HG03280 (cell line): ENCODE results near the gene ADGB.

ENCODE experiments used
- ATAC-seq: cut with Tn5 transposase; IDR thresholded peaks from one replicate; pipeline ENCODE4 v1.9.1; 2021; ENCODE audit warnings: mild to moderate bottlenecking, moderate library complexity; ENCODE audit not compliant: unreplicated experiment

The ADGB gene

DNA sequence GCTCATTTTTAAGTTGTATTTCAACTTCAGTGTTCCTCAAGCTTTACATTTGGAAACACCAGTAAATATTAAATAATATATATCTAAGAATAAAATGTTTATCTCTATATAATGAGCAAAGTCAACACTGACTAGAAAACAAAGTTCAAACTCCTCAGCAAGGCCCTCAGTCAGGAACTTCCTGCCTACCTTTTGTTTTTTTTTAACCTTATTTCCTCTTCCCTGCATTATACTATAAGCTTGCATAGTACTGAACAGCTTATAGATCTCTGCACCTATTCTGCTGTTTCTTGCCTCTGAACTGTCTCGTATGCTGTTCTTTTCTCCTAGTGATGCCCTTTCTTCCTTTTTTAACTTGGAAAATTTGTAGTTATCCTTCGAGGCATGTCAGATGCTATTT lies 29.6 kb downstream of the ADGB start:
- no peak for ATAC-seq

DNA sequence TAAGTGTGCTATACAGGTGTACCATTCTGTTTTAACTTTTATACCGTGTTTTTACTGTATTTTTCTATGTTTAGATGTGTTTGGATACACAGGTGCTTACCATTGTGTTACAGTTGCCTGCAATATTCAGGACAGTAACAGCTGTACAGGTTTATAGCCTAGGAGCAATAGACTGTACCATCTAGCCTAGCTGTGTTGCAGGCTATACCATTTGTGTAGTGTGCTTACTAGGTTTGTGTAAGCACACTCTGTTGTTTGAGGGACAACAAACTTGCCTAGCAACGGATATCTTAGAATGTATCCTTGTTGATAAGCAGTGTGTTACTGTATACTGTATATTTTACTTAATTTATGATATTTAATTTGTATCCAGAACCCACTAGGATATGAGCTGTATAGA lies 35.2 kb downstream of the ADGB start:
- ATAC-seq: no peak

DNA sequence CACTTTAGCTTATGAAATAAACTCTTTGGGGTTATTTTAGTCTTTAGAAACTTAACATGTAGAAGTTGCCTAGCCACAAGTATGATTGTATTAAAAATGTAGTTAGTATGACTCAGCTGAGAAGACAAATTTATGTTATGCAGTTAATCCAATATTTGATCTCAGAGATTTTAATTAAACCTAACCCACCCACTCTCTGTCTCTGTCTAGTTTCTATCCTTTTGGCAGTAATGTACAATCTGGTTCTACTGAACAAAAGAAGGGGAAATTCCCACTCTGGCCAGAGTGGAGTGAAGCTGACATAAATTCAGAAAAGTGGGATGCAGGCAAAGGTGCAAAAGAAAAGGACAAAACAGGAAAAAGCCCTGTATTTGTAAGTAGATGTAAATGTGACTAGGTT lies 36.4 kb downstream of the ADGB start:
- no peak for ATAC-seq

DNA sequence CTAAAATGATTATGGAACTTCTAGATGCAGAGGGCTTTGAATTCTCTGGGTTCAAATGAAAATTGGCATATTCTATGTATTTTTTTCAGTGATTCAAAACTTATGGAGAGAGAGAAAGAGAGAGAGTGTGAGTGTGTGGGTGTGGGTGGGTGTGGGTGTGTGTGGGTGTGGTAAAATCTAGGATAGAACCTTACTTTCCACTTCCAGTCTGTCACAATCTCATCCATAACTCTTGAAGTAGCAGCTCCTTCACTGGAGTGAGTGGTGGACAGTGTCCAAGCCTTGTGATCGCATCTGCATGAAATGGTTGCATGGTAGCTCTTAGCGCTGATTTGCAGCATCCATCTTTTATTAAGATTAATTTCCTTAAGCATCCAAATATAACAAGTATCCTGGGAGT lies 37.7 kb downstream of the ADGB start:
- no peak for ATAC-seq

DNA sequence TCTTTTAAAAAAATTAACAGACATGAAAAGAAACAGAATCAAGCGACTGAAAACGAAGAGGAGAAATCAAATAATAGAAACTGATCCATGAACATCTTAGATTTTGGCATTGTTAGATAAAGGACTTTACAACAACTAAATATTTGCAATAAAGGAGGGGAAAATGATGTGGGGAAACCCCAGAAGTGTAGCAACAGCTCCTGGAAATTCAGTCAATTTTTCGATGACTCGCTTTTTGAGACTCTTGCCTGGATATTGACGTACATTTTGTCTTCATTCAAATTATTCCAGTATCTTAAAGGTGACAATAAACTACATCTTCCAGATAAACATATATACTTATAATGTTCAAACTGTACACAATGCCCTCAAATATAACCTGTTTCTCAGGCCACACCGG lies 44.1 kb downstream of the ADGB start:
- no peak for ATAC-seq

DNA sequence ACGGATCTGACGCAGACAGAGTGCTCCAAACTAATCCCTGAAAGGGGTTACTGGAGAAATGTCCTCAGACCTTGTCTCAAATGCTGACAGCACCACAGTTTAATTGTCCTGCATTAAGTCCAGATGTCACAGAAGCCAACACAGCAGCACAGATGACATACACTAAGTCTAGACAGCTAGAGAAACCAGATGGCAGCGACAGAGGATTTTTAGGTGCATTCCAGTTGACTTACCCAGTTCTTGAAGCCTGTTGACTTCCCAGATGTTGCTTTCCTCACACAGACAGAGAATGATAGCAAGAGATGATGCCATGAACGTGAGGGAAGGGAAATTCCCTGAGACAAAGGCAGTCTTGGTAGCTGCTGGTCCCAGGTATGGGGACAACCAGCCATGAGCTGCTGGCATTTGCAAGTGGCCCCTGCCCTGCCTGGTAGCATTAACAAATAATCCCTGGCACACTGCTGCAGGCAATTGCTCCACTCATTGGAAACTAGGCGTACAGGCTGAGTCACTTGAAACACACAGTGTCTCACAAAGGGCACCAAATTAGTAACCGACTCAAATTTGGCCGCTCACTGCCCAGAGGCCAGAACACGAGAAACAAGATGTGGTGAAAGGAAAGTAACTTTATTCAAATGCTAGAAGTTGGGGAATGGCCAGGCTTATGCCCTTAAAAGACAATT lies 52.2 kb downstream of the ADGB start:
- ATAC-seq: no peak

DNA sequence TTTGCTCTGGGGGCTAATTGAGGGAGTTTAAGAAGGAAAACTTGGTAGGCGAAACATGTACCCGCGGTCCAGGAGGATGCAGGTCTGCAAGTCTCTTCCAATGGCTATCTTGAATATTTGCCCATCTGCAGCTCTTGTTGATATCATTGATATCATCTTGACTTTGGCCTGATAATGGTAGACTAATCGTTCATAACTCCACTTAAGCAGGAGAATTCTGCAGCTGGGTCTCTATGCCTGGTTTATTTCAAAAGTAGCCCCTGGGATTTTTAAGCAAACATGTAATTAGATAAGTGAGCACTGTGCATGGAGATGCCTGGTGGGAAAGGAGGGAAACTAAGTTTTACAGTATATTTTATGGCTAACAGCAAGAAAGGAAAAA lies 52.7 kb downstream of the ADGB start:
- no peak for ATAC-seq

DNA sequence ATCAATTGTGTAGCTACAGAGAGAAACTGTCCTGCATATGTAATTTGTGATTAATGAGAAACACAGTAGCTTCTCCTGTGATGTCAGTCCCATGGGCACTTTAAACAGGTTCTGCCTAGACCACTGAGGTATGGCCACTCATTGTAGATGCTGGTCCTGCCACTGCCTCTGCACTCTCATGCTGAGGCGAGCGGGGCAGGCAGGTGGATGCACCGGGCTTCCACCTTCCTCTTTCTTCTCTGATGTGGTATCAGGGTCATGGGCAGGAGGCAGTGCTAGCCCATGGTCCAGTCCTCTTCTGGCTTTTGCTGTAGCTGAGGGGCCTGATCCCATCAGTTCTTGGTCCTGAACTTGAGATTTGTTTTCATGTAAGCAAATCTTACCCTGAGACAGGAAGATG lies 58.7 kb downstream of the ADGB start:
- ATAC-seq: no peak

DNA sequence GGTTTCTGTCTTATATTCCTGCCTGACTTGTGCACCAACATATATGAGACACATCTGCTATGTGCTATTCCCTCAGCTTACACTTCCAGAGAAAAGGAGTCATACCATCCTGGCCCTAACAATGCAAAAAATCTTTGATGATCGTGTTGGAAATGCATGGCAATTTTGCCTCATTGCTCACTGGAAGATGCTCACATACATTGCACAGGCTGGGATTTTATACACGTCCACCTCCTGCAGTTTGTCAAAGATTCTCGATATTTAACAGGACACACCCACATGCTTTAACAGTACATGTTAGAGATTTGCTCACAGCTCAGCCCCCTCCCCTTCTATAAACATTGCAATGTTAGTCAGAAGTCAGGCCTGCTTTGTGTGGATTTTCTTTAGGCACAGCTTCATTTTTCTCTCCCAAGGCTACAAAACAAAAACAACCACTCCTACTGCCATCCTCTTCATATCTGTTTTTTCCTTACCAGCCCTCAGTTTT lies 66.1 kb downstream of the ADGB start:
- ATAC-seq: no peak

DNA sequence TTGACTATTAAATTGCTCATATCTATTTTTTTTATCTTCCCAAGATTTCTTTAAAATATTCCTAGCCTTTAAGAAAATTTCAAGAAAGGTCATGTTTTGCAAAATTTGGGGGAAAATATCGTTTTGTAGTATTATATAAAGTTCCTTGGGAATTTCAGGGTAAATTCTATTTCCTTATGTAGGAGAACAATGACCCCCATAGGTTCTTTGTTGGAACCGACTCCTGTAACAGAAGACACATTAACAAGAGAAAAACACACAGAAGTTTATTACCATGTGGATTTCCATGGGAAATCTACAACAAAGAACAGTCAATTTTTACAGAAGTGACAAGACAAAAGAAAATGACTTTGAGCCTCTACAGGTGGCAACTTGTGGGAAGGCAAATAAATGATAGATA lies 68.1 kb downstream of the ADGB start:
- ATAC-seq: no peak

DNA sequence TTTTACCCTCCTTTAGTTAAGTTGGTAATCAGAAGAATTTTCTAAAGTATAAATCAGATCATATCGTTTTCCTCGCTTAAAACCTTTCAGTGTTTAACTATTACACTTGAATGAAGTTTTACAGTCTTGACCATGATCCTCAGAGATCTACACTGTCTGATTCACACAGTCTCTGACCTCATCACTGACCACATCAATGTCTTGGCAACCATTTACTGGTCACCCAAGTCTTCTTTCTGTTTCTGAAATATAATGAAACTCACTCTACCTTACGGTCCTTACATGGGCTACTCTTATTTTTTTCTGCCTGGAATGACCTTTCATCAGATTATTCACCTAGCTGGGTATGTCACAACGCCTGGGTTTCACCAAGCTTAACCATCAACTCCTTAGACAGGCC lies 71.4 kb downstream of the ADGB start:
- no peak for ATAC-seq

DNA sequence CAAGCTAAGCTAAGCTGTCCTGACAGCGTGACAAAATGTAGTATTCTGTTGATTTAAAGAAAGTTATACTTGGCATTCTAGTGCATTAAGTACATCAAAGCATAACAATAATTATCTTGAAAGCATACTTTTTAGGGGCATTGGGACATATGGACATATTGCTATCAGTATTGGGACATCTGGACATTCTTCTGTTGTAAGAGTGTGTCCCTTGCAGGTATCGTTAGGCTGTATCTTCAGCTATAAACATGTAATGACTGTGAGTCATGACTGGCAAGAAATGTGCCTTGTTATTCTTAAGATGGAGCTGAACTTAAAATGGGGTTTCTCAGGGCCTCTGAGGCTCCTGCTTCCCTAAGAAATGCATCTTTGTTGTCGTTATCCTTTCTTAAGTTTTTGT lies 74.3 kb downstream of the ADGB start:
- no peak for ATAC-seq

DNA sequence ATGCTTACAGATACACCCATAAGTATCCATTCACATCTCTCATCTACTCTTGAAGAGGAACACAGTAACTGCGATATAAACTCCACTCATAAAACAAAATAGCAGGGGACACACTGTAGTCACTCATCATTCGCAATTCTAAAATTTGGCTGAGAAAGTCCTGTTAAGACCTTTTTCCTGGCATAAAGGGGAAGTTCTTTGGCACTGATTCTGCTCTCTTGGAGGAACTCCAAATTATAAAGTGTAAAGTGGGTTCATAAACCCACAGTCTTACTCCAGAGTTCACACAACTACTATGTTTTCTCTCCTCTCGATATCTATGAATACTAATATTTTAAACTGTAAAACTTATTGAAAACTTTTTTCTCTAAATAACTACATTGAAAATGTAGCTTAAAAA lies 80.6 kb downstream of the ADGB start:
- no peak for ATAC-seq

DNA sequence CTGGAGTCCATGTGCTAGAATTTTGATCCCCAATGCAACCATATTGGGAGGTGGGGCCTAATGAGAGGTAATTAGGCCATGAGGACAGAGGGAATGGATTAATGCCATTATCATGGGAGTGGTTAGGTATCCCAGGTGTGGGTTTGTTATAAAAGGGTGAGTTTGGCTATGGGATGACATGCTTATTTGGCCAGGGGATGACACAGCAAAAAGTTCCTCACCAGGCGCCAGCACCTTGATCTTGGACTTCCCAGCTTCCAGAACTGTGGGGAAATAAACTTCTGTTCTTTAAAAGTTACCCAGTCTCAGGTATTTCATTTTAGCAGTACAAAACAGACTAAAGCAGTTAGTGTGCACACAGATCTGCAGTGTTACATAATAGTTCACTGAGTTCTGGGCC lies 84.1 kb downstream of the ADGB start:
- no peak for ATAC-seq

DNA sequence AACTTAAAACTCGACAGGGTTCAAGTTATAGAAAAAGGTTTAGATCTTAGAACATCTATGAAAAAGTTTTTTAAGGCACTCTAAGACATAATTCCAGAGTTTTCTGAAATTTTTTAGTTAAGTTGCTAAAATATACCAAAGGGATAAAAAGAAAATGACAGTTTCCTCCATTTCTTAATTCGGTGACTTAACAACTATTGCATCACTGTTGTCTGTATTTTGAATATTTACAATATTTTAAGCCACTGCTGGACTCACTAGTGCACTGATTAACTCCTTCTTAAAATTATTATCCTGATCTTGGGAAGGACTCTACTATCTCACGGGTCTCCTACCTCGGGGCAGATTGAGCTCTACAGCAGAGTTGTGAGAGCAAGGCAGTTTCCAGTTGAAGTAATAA lies 91.0 kb downstream of the ADGB start:
- no peak for ATAC-seq

DNA sequence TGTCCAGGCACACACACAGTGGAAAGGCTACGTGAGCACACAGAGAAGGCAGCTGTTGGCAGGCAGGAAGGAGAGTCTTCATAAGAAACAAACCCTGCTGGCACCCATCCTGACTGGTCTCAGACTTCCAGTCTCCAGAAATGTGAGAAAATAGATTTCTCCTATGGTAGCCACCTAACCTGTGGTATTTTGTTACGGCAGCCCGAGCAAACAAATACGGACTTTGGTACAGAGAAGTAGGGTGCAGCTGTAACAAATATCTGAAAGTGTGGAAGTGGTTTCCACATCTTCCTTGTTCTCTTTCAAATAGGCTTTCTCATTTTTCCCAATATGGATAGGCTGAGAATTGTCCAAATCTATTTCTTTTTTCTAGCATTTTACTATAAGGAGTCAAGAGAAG lies 94.6 kb downstream of the ADGB start:
- ATAC-seq: no peak

DNA sequence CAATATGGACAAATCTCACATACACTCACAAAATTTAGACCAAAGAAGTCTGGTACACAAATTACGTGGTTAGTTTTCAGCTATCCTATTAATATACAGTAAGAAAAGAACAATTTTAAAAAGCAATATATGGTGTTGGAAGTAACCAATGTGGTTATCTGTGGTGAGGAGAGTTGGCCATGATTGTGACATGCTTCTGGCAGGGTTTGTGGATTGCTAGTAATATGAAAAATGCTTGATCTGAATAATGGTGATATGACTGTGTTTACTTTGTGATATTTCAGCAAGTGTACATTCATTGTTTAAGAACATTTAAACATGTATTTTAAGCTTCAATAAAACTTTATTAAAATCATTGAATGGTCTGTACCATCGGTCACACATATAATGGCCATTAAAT lies 99.1 kb downstream of the ADGB start:
- no peak for ATAC-seq

DNA sequence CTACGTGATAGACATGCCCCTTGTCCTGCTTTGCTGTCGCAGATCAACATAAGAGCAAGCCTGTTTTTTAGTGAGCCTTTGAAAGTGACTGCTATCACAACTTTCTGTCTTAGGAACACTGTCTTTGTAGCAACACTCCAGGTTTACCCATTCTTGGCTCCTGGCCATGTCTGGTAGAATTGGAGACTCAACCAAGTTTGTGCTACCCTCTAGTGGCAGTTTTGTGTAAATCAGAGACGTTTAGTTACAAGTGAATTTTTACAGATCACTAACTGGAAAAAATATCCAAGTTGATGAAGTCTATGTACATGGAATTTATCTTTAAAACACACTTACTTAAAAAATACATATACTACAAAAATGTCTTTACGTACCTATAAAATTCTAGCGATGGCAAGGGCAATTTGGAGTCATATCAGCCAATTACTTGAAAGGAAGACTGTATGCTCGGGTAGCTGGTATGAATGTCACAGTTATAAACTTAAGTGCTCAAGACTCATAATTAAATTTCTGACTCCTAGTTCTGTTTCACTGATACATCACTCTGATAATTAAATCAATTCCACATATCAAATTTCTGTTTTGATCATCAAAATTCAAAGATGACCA lies 101.4 kb downstream of the ADGB start:
- ATAC-seq: peak; percentile 88

DNA sequence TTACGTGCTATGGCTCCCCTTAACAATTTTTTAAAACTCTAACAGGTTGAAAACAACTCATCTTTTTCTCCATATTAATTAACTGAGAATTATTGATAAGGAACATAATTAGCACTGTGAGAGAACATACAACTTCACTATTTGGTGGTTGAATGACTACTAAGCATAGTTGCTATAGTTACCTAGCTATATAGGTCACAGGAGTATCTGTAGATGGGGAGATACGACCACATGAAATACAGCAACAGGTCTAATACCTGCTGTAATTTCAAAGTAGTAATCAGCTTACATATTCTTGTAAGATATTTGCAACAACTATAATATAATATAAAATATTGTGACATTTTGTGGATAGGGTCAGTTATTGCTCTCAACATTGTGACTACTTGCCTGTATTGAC lies 102.9 kb downstream of the ADGB start:
- no peak for ATAC-seq

DNA sequence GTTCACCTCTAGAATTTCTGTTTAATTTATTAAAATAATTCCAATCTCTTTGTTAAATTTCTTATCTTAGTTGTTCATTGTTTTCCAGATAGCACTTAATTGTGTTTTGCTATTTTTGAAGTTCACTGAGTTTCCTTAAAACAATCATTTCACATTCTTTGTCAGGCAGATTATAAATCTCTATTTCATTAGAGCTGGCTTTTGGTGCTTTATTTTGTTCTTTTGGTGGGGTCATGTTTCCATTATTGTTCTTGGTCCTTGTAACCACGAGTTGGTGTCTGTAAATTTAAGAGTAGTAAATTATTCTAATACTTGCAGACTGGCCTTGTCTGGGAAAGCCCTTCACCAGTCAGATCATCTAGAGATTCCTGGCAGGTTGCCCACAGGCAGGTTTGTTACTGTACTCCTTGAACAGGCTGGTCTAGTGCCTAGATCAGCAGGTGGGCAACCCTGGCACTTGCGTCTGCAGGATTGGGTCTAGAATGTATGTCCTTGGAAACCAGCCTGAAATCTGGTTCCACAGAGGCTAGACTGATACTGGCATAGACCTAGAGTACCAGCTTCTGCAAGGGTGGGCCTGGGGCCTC lies 110.4 kb downstream of the ADGB start:
- ATAC-seq: no peak

DNA sequence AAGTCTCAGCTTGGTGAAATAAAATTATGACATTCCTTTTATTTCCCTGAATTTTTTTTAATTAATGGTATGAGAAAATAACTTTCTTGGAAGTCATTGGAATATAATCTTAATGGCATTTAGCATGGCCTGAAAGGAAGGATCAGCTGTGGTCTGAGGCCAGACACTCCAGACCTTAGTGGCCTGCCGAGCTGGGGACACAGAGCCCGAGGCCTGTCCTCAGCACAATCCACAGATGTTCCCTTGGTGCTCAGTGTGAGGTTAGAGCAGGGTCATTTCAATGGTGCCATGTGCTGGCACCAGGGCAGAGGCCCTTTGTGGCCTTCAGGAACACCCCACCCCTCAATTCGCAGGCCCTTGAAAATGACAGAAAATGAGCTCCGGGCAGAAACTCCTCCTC lies 120.6 kb downstream of the ADGB start:
- ATAC-seq: no peak

DNA sequence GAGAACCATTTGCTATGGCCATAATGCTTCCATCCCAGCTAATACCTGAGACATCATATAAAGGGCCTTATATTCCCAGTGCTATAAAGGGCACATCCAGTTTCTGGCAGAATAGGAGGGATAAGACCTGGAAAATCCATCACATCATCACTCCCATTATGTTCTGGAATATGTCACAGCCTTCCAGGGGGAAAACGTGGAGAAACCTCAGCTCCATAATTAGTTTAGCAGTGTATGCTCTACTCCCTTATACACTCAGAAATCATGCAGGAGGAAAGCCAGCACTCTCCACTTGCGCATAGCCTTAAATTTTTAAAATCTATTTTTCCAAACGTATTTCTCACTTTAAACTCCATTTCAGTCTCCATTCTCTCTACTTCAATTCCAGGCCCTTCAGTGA lies 140.9 kb downstream of the ADGB start:
- no peak for ATAC-seq

DNA sequence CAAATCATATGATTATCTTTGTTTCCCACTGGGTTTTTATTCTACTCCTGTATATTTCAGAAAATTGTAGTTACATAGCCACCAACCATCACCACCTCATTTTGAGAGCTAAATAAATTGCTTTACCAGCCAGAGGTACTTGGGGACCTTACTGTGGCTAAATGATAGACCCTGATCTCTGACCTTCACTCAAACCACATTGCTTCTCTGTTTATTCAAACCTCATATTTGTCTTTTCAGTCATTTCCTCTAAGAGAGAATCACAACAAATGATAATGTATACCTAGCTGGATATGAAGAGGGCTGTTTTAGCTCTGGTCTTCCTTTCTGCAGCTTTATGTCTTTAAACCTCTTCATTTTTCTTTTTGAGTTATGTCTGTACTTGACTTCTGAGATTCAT lies 142.8 kb downstream of the ADGB start:
- ATAC-seq: no peak
